GM11168 (cell line): ENCODE data around the gene KRTAP20-4.

Experiments used
- in situ Hi-C: fragments of 300-500 bp; cut with MboI; formaldehyde crosslinking; loops from one replicate; pipeline ENCODE4 v1.12.0; 2022; ENCODE audit warnings: low sequenced_read_pairs; ENCODE audit not compliant: unreplicated experiment

KRTAP20-4 gene

DNA sequence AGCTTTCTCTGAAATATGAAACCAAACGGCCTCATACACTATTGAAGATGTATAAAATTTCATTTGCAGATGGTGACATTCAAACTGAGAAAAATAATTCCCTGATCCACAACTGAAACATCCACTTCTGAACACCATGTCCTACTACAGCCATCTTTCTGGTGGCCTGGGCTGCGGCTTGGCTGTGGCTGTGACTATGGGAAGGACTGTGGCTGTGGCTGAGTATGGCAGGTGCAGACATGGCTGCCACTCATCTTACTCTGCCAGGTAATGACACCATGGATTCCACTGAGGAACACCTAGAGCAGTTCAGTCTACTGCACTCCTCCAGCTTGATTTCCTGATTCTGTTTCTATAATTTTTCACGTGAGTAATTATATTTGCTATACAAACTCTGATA, at the start of gene KRTAP20-4:
Gene KRTAP20-4, plus strand, starts transcription at position 106 of the 400 bp plus-strand sequence.
- in situ Hi-C loops, result no loop called here

DNA sequence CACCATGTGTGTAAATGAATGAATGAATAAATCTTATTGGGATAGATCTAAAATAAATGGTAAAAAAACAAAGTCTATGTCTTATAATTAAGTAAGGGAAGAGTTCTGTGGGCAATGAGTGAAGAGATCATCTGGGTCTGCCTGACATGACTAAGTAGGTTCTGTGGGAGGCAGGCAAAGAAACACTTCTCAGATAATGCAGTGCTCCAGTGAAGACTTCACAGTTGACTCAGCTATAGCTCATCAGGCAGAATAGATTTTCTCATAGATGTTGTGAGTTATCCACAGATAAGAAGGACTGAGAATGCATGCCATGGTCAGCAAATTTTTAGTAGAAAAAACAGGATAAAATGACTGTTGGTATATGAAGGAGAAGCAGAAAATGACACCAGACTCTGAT, 42.7 kb upstream of the KRTAP20-4 start:
- in situ Hi-C loops, result no loop called here

DNA sequence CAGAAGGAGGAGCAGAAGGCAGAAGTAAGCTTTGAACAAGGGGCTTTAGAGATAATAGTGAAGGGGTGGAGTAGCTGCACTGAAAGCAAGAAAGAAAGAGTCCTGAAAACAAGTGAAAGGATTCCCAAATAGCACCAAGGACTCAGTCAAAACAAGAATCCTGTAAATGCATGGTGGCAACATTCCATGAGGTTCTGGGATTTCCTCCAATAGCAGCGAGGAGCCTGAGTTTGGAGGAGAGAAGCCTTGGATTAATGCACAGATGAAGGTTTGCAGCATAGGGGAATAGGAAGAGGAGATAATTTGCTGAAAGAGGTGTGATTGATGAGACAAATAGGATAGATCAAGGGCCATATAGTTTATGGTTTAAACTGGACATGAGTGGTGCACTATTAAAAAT, 41.1 kb upstream of the KRTAP20-4 start:
- in situ Hi-C loops, result no loop called here

DNA sequence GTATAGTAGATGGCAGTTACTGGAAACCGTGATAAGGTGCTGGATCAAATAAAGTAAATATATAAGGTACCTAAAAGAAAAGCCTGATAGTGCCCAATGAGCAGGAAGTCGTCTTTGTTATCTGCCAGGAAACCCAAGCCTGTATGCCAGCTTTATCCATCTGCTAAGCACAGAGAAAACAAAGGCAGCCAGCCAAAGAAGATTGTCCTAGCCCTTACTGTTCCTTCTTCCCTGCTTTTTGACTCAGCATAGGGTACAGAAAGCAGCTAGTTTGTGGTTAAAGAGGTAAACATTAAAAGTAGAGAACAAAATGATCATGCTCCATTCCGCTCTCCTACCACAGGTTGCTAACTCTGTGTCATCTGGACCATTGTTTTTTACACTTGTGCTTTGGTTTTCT, 40.3 kb upstream of the KRTAP20-4 start:
- in situ Hi-C loops, result no loop called here

DNA sequence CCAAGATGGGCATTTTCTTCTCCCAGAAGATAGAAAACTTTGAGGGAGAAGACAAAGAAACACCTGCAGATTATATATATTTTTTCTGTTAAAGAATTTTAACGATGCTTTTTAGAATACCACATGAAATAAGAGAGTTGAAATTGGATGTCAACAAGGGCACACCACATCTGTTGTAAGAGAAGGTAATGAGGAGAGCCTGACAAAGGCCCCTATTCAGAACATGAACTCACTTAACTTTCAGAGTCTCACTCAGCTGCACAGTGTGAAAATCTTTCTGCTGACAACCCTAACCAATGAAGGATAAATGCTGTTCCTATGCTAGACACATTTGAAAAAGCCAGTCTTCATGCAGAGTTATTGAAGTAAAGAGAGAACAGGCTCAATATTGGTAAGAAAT, 37.6 kb upstream of the KRTAP20-4 start:
- in situ Hi-C loops, result no loop called here

DNA sequence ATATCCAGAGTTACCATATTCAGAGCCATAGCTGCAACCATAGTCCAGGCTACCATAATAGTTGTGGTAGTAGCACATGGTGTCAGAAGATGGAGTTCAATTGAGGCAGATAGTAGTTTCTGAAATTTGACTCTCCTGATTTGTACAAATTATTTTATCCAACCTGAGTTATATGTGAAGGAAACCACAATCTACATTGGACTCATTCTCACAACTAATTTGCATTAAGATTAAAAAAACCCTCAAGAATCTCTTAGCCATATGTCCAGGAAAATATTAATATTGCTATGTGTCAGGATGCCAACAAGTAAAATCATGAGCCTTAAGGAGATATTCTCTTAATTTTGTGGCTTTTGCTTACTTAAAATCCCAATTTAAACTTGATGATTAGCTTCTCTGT, 30.1 kb upstream of the KRTAP20-4 start, which contains the start of gene KRTAP22-2:
Gene KRTAP22-2, minus strand, starts transcription at position 101 of the 400 bp plus-strand sequence.
- in situ Hi-C loops, result no loop called here

DNA sequence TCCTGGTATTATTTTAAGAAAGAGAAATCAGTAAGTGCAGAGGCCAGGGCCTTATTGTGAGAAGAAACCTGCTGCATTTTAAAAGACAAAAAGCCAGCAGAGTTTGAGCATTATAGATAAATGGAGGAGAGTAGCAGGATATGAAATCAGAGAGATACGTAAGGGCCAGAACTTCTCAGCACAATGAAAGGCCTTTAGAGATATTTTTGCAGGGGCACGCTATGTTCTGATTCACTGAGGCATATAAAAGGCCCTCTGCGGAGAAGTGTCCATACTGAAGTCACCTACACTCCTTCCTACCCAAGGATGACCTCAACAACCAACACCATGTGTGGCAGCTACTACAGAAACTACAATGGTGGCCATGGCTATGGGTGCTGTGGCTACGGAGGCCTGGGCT, 28.3 kb upstream of the KRTAP20-4 start, which contains the start of gene KRTAP6-3:
Gene KRTAP6-3, plus strand, starts transcription at position 301 of the 400 bp plus-strand sequence. Its CDS starts 6 bp downstream, at position 307.
- in situ Hi-C loops, result no loop called here

DNA sequence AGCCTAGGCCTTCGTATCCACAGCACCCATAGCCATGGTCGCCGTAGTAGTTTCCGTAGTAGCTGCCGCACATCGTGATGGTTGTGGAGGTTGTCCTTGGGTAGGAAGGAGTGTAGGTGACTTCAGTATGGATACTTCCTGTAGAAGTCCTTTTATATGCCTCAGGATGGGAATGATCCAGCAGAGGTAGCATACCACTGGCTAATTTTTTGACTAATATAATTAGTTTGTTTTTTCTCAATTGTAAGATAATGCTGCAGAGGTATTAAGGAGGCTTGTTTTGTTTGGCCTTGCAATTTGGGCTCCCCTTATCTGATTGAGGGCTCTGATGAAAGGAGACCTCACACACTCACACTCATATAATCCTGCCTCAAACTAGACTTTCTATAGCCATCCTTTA, 21.6 kb upstream of the KRTAP20-4 start, which contains the start of gene KRTAP6-2:
Gene KRTAP6-2, minus strand, starts transcription at position 101 of the 400 bp plus-strand sequence. Its CDS starts 28 bp downstream, at position 73.
- in situ Hi-C loops, result no loop called here

DNA sequence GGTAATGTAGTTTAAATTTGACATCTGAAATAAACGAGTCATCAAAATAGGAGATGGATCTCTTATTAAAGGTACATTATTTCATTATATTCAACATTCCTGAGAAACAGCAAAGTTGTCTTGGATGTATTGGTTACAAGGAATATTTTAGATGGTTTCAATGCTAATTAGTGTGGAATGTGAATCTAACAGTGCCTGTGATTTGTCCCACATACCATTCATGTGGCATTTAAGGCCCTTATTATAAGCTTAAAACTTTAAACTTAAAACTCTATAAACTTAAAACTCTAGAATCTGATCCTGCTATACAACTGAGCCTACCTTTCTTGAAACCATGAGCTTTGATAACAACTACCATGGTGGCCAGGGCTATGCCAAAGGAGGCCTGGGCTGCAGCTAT, 19.6 kb upstream of the KRTAP20-4 start, which contains the start of gene KRTAP22-1:
Gene KRTAP22-1, plus strand, starts transcription at position 301 of the 400 bp plus-strand sequence.
- in situ Hi-C loops, result no loop called here

DNA sequence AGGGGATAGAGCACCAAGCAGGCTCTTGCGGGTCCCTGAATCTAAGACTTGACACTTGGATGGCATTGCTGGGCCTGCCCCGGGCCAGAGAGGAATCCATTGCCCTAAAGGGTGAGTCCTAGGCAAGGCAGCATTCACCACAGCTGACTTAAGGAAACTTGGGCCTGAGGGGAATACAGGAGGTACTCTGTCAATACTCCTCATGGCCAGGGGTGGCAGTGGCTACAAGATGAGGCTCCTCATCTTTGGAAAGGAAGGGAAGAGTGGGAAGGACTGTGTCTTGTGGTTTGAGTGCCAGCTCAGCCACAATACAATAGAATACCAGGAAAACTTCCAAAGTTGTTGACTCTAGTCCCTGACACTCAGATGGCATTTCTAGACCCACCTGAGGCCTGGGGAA, 14.5 kb upstream of the KRTAP20-4 start:
- in situ Hi-C loops, result no loop called here

DNA sequence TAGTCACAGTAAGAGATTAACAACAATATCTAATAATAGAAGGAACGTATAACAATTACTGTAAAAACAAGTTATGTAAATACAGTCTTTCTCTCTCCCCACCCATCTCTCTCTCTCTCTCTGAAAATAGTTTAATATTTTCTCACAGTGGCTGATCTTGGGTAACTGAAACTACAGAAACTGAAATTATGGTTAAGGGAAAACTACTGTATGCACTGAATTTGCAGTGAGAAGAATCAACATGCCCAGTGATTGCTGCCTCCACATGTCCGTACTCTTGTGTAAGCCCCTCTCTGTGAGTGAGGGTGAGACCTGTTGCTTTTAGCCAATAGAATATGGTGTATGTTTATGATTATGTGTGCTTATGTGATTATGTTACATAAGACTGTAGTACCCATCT, 8.3 kb upstream of the KRTAP20-4 start:
- in situ Hi-C loops, result no loop called here

DNA sequence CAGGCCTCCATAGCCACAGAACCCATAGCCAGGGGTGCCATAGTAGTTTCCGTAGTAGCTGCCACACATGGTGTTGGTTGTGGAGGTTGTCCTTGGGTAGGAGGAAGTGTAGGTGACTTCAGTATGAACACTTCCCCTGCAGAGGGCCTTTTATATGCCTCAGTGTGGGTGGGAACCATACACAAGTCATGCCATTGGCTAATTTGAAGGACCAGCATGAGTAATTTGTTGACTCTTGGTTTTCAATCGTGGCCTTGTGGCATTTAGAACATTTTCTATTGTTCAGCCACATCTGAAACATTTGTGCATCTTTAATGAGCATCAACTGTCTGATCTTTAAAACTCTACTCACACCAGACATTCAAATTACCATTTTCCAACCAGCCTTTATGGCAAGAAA, 6.6 kb upstream of the KRTAP20-4 start, which contains the start of gene KRTAP6-1:
Gene KRTAP6-1, minus strand, starts transcription at position 95 of the 400 bp plus-strand sequence. Its CDS starts 26 bp downstream, at position 69.
- in situ Hi-C loops, result no loop called here

DNA sequence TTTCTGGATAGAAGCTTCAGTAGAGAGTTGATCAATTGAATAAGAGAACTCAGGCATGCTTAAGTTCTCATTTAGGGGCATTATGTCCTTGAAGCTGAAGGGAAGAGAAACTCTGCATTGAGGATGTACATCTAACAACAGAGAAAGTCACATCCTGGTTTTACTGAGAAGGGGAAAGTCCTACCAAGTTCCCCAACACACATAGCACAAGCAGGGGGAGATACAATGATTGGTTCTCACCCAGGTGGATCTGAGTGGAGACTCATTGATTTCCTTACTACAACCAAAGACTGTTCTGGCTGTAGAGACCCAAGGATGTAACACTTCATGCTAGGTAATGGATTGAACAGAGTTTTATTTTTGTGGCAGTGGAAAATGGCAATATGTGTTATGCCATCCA, 5.2 kb upstream of the KRTAP20-4 start:
- in situ Hi-C loops, result no loop called here

DNA sequence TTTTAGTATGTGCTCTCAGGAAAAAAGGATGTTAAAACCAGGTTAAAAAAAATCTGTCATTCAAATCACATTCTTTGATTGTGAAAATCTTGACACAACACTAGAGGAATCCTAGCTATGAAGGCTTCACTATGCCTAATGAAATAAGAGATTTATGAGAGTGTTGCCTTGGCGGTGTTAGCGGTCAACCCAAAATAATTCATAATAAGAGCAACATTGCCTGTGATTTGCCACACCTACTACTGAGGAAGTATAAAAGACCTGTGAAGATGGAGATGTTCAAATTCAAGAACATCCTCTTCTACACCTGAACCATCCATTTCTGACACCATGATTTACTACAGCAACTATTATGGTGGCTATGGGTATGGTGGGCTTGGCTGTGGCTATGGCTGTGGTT, 4.3 kb upstream of the KRTAP20-4 start, which contains the start of gene KRTAP20-1:
Gene KRTAP20-1, plus strand, starts transcription at position 301 of the 400 bp plus-strand sequence. Its CDS starts 30 bp downstream, at position 331.
- in situ Hi-C loops, result no loop called here

DNA sequence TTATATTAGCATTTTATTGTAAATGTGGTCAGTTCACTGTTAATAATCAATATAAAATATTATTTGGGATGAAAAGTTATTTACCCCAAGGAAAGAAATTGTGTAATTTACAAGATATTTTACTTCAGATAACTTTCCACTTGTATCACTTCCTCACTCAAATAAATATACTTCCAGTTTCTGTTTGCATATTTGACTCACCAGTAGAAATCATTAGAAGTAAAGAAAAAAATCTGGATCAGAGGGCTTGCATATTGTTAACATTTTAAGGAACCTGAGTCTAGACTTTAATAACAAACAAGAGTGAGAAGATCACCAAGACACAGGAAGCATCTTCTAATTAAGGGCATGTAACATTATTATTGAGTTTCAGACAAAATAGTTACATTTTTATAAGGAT, 347 bp upstream of the KRTAP20-4 start:
- in situ Hi-C loops, result no loop called here

DNA sequence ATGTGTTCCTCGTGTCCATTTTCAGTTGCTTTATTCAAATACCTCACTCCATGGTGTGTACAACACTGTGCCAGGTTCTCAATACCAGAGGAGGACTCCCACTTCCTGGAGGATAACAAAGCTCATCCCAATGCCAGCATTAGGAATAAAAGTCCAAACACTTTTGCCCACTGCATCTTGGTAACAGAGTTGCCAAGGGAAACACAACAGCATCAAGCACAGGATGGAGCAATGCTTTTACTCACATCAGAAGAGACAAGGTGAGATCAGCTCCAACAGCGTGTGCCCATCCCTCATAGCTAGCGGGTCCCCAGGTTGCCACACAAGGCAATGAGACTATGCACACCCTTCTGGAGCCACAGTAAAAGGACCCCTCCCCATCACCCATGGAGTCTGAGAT, 2.9 kb downstream of the KRTAP20-4 start:
- in situ Hi-C loops, result no loop called here

DNA sequence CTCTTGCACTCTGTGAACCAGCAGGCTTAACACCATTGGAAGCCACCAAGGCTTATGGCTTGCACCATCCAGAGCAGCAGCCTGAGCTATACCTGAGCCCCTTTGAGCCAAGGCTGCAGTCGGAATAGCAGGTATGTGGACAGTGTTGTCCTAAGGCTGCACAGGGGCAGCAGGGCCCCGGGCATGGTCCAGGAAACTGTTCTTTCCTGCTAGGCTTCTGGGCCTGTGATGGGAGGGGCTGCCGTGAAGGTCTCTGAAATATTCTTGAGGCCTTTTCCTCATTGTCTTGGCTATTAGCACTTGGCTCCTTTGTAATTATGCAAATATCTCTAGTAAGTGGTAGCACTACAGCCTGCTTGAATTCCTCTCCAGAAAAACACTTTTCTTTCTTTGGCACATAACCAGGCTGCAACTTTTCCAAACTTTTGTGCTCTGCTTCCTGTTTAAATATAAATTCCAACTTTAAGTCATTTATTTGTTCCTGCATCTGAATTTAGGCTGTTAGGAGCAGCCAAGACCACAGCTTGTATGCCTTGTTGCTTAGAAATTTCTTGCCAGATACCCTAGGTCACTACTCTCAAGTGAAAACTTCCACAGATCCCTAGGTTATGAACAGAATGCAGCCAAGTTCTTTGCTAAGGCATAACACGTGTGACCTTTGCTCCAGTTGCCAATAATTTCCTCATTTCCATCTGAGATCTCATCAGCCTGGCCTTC, 5.2 kb downstream of the KRTAP20-4 start:
- in situ Hi-C loops, result no loop called here

DNA sequence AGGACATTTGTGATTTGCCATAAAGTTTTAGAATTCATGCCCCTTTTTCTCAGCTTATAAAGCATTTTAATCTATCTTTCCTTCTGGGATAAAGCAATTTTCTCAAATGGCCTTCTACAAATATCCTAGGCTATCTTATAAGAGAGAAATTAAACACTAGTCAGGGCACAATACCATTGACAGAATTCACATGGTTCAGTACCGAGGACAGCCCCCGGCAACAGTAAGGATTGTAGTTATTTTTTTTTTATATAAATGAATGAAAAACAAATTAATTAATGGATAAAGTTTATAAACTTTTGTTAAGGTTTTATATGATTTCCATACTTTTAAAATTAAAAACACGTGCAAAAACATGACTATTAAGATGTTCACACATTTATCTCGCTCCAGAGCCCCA, 7.7 kb downstream of the KRTAP20-4 start:
- in situ Hi-C loops, result no loop called here

DNA sequence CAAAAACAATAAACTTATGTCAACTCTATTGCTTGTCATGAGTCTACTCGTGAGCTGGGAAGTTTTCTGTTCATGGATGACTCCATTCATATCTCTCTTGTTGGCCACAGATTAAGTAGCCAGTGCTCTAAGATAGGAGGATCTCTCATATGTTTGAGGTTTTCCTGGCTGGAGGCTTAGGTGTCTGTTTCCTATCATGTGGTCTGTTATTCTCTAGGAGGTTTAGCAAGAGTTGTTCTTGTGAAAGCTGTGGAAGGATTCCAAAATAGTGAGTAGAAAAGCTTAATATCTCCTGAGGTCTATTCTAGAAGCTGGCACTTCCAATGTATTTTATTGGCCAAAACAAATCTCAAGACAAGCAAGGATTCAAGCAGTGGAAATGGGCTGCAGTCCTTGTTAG, 8.8 kb downstream of the KRTAP20-4 start:
- in situ Hi-C loops, result no loop called here

DNA sequence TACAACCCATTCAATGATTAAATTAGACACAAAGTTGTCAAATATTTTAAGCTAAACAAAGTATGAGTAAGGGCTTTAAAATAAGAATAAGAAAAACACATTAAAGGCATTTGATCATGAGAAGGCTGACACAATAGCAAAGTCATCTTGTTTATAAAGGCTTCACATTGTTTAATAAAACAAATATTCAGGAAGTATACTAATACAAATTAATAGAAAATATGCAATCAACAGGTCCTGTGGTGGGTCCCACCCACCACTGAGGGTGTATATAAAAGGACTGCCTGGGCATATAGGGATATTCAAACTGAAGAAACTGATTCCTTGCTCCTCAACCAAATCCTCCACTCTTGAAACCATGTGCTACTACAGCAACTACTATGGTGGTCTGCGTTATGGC, 14.5 kb downstream of the KRTAP20-4 start, which contains the start of gene KRTAP20-2:
Gene KRTAP20-2, plus strand, starts transcription at position 301 of the 400 bp plus-strand sequence. Its CDS starts 58 bp downstream, at position 359.
- in situ Hi-C loops, result no loop called here

DNA sequence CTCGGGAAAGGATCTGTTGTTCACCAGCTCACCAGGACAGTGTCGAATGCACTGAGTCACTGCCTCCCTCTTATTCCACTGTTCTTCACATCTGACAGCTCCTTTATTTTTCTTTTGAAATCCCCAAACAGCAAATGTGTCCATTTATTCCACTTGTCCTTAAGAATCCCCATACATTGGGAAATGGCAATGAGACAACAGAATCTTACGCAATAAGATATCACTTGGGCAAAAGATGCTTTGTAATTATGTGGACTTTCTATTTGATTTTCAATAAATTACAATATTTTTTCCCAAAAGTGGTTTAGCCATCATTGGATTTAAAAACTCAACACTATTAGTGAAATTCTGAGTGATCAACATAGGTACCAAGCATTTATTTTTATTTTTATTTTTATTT, 18.3 kb downstream of the KRTAP20-4 start:
- in situ Hi-C loops, result no loop called here

DNA sequence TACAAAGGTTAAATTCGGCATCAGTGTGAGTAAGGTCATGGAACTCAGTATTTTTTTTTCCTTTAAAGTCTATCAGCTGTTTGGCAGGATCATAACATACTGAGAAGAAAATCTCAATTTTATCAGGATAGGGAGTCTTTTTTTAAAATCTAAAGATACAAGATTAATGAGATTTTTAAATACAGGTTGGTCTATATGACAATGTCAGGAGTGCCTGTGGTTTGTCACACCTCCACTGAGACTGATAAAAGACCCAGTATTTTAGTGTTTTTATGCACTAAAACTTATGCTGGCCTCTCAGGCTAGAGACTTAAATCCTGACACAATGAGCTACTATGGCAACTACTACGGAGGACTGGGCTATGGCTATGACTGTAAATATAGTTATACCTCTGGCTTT, 22.1 kb downstream of the KRTAP20-4 start, which contains the start of gene KRTAP20-3:
Gene KRTAP20-3, plus strand, starts transcription at position 301 of the 400 bp plus-strand sequence.
- in situ Hi-C loops, result no loop called here
